Fibroblast of gingiva (primary cell): ENCODE data around the gene RNPEP.
"Not testable (repeated sequence)": the region's sequence is repeated elsewhere in the genome, so short reads cannot be mapped to it uniquely, and the experiment has no call there.

Source experiments
- DNase-seq: peaks from one replicate; pipeline ENCODE4 v3.0.0-alpha.2; 2011; ENCODE audit warnings: low read depth

RNPEP gene

GRCh38 chr1:202010180-202011015, 27.9 kb downstream of the RNPEP start, which contains the start of gene ELF3:
ELF3 (plus strand) TSS chr1:202010587; CDS start chr1:202011137, 550 bp downstream.
- DNase-seq: no peak

GRCh38 chr1:202011994-202012393, 29.5 kb downstream of the RNPEP start:
- no peak for DNase-seq

- DNase-seq: no peak
These were observed 30.4 kb downstream of the RNPEP start for GRCh38 chr1:202012544-202013478.

- DNase-seq: no peak
These were observed 31.2 kb downstream of the RNPEP start for GRCh38 chr1:202013603-202014002.

GRCh38 chr1:202014060-202014459, 31.6 kb downstream of the RNPEP start:
- no peak for DNase-seq

GRCh38 chr1:202014915-202015661, 32.6 kb downstream of the RNPEP start:
- no peak for DNase-seq

- DNase-seq: no peak
These were observed 33.2 kb downstream of the RNPEP start for GRCh38 chr1:202015662-202015937.

GRCh38 chr1:202016022-202016810, 33.8 kb downstream of the RNPEP start:
- DNase-seq: peak; percentile 50

- DNase-seq: no peak
These were observed 34.6 kb downstream of the RNPEP start for GRCh38 chr1:202016811-202017748.

- DNase-seq: no peak
These were observed 35.5 kb downstream of the RNPEP start for GRCh38 chr1:202017749-202018467.

GRCh38 chr1:202018468-202019234, 36.2 kb downstream of the RNPEP start:
- DNase-seq: no peak

- DNase-seq: not testable (repeated sequence)
These were observed 36.7 kb downstream of the RNPEP start for GRCh38 chr1:202019235-202019558.

- DNase-seq: no peak
These were observed 40.6 kb downstream of the RNPEP start for GRCh38 chr1:202023001-202023433.

GRCh38 chr1:202029171-202029665, 46.8 kb downstream of the RNPEP start:
- peak; percentile 80 for DNase-seq

- DNase-seq: no peak
These were observed 47.3 kb downstream of the RNPEP start for GRCh38 chr1:202029727-202030126.

- DNase-seq: no peak
These were observed 49.3 kb downstream of the RNPEP start for GRCh38 chr1:202031796-202032195.

GRCh38 chr1:202034149-202034682, 51.8 kb downstream of the RNPEP start:
- no peak for DNase-seq

GRCh38 chr1:202034683-202035462, 52.4 kb downstream of the RNPEP start:
- DNase-seq: peak; percentile 91
